ENCODE results near the gene UPP2.

UPP2 gene

GRCh38 chr2:158088093-158088492 lies 13.6 kb upstream of the UPP2 start:
- H3K36me3 ChIP-seq, result peaks cover 12% of the 10 kb centered on the region
- H3K27me3 ChIP-seq, result no peaks in the 10 kb centered on the region
- no peaks in the 10 kb centered on the region for H3K9me3 ChIP-seq
- TF ChIP-seq CTCF (IDR thresholded peaks at IDR 0.05), result no peak
- H3K27ac ChIP-seq, result no peak overlapping the region
- no peak overlapping the region for H3K4me3 ChIP-seq (ENCODE audit: low read depth in 1 of 2, low read length in 1 of 2)
- no peaks in the 10 kb centered on the region for H3K4me1 ChIP-seq (ENCODE audit: control insufficient read depth in 1 of 2, insufficient read depth in 1 of 2, low read depth in 1 of 2, low read length in 1 of 2)

DNA sequence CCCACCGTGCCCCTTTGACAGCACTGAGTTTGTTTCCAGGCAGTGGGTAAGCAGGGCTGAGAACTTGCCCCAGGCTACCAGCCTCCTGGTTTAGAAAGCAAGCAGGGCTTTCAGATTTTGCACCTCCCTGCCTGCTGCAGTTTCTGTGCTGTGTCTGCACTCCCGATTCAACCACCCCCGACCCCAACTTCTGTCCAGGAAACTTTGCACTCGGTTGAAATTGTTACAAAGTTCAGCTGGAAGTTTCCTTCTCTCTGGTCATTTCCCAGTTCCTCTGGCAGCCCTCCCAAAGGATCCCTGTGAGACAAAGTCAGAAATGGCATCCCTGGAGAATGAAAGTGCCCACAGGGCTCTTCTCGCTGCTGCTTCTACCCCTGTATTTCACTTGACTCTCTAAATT lies 12.4 kb upstream of the UPP2 start:
- Histone ChIP-seq H3K27ac (no peak overlapping the region), H3K4me1 (ENCODE audit: control insufficient read depth in 1 of 2, insufficient read depth in 1 of 2, low read depth in 1 of 2, low read length in 1 of 2) (peaks cover 0 to 4% of the 10 kb centered on the region in 2 experiments), H3K27me3 (no peaks in the 10 kb centered on the region), H3K4me3 (ENCODE audit: low read depth in 1 of 2, low read length in 1 of 2) (no peak overlapping the region), H3K36me3 (peaks cover 12% of the 10 kb centered on the region), H3K9me3 (no peaks in the 10 kb centered on the region)
- TF ChIP-seq CTCF (IDR thresholded peaks at IDR 0.05), result no peak

DNA sequence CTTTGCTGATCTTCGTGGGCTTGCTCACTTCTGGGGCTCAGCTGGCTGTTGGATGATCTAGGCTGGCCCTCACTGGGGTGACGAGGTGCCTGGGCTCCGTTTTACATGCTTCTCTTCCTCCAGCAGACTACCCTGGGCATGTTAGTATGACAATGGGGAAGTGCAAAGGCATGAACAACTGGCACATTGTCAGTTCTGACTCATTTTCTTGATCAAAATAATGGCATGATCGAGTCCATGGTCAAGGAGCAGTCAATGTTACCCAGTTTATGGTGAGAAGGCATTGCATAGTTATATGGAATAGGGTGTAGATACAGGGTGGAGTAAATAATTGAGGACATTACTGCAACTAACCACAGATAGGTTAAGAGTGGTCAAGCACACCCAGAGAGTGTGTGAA lies 10.0 kb upstream of the UPP2 start:
- no peak for TF ChIP-seq CTCF (IDR thresholded peaks at IDR 0.05)

GRCh38 chr2:158094487-158095092 lies 7.1 kb upstream of the UPP2 start:
- Histone ChIP-seq H3K27ac (peak overlapping the region; percentile 77), H3K4me3 (ENCODE audit: low read depth in 1 of 2, low read length in 1 of 2) (no peak overlapping the region), H3K4me1 (ENCODE audit: control insufficient read depth in 1 of 2, insufficient read depth in 1 of 2, low read depth in 1 of 2, low read length in 1 of 2) (peaks cover 8 to 13% of the 10 kb centered on the region in 2 experiments), H3K9me3 (no peaks in the 10 kb centered on the region), H3K36me3 (peaks cover 5% of the 10 kb centered on the region), H3K27me3 (no peaks in the 10 kb centered on the region)
- no peak for TF ChIP-seq CTCF (IDR thresholded peaks at IDR 0.05)

More for the DNA sequence above, 10.0 kb upstream of the UPP2 start:
- no peak overlapping the region for H3K4me3 ChIP-seq (ENCODE audit: low read depth in 1 of 2, low read length in 1 of 2)
- no peaks in the 10 kb centered on the region for H3K9me3 ChIP-seq
- peaks cover 8 to 13% of the 10 kb centered on the region in 2 experiments for H3K4me1 ChIP-seq (ENCODE audit: control insufficient read depth in 1 of 2, insufficient read depth in 1 of 2, low read depth in 1 of 2, low read length in 1 of 2)
- H3K27ac ChIP-seq, result no peak overlapping the region
- H3K36me3 ChIP-seq, result peaks cover 12% of the 10 kb centered on the region
- no peaks in the 10 kb centered on the region for H3K27me3 ChIP-seq

DNA sequence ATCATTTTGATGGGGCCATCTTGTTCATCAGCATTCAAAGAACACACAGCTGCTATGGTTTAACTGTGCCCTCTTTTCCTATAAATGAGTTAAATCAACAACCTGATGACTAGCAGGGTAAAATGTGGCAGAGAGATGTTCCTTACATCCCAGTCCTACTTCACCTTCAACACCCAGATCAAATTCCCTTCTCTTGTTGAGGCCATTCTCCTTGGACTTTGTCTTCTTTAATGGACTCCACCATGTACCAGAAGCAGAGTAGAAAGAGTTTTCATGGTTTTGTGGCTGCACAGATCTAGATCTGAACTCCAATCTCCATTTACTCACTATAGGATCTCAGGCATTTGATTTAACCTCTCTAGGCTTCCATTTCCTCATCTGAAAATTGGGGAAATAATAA lies 6.4 kb upstream of the UPP2 start:
- Histone ChIP-seq H3K9me3 (no peaks in the 10 kb centered on the region), H3K4me1 (ENCODE audit: control insufficient read depth in 1 of 2, insufficient read depth in 1 of 2, low read depth in 1 of 2, low read length in 1 of 2) (peaks cover 8 to 13% of the 10 kb centered on the region in 2 experiments), H3K36me3 (no peaks in the 10 kb centered on the region), H3K4me3 (ENCODE audit: low read depth in 1 of 2, low read length in 1 of 2) (no peak overlapping the region), H3K27ac (peak overlapping the region; percentile 77), H3K27me3 (no peaks in the 10 kb centered on the region)
- no peak for TF ChIP-seq CTCF (IDR thresholded peaks at IDR 0.05)

Measured in neutrophil (primary cell).